SKM-1 (cell line): ENCODE results near the gene CHAF1A.
A peak's percentile ranks its signal among the peaks of the same experiment; 100 is the strongest.

Experiments
- DNase-seq: peaks from one replicate; lab custom pipeline; 2025; ENCODE audit not compliant: unreplicated experiment; lab: John Stamatoyannopoulos, UW

The CHAF1A gene

GRCh38 chr19:4376991-4377781 is 25.3 kb upstream of the CHAF1A start:
- DNase-seq, result no peak

GRCh38 chr19:4378886-4379285 is 23.6 kb upstream of the CHAF1A start:
- DNase-seq, result no peak

GRCh38 chr19:4379383-4380253 is 22.8 kb upstream of the CHAF1A start:
- DNase-seq, result no peak

GRCh38 chr19:4380254-4380727 is 22.1 kb upstream of the CHAF1A start:
- DNase-seq, result no peak

- DNase-seq, result no peak
Observed at GRCh38 chr19:4385291-4386040, 17.0 kb upstream of the CHAF1A start.

- no peak for DNase-seq
Observed at GRCh38 chr19:4386041-4386782, 16.2 kb upstream of the CHAF1A start.

GRCh38 chr19:4388337-4389063 is 13.9 kb upstream of the CHAF1A start:
- DNase-seq, result no peak

- no peak for DNase-seq
Observed at GRCh38 chr19:4389064-4389375, 13.4 kb upstream of the CHAF1A start.

GRCh38 chr19:4389511-4390016 is 12.9 kb upstream of the CHAF1A start:
- no peak for DNase-seq

- DNase-seq, result no peak
Observed at GRCh38 chr19:4390017-4390566, 12.3 kb upstream of the CHAF1A start.

GRCh38 chr19:4390567-4391305 is 11.7 kb upstream of the CHAF1A start:
- no peak for DNase-seq

GRCh38 chr19:4391306-4391693 is 11.1 kb upstream of the CHAF1A start:
- DNase-seq, result no peak

GRCh38 chr19:4391701-4392483 is 10.5 kb upstream of the CHAF1A start:
- DNase-seq, result no peak

GRCh38 chr19:4393947-4394590 is 8.4 kb upstream of the CHAF1A start:
- no peak for DNase-seq

GRCh38 chr19:4396949-4397783 is 5.3 kb upstream of the CHAF1A start:
- DNase-seq, result no peak

GRCh38 chr19:4399812-4400134 is 2.7 kb upstream of the CHAF1A start:
- DNase-seq, result peak; percentile 20
